ENCODE results near the gene S1PR1. TPM values are rescaled to one million over a fixed set of nuclear protein-coding genes. Genes with fewer than 3 reads are reported as not detected.
"Not testable (repeated sequence)": the region's sequence is repeated elsewhere in the genome, so short reads cannot be mapped to it uniquely, and the experiment has no call there.

S1PR1 gene
- total RNA-seq, 1 donor from 2014 or later, result 118 TPM

- no peak for DNase-seq (ENCODE audit: low spot score)
Measured at GRCh38 chr1:101219924-101220870, 16.6 kb upstream of the S1PR1 start.

GRCh38 chr1:101220906-101221305 is 15.9 kb upstream of the S1PR1 start:
- DNase-seq (ENCODE audit: low spot score), result no peak

GRCh38 chr1:101221945-101222429 is 14.8 kb upstream of the S1PR1 start:
- DNase-seq (ENCODE audit: low spot score), result no peak

GRCh38 chr1:101227837-101228236 is 9.0 kb upstream of the S1PR1 start:
- no peak for DNase-seq (ENCODE audit: low spot score)

- no peak for DNase-seq (ENCODE audit: low spot score)
Measured at GRCh38 chr1:101228424-101229134, 8.2 kb upstream of the S1PR1 start.

- DNase-seq (ENCODE audit: low spot score), result not testable (repeated sequence)
Measured at GRCh38 chr1:101232182-101232581, 4.6 kb upstream of the S1PR1 start.

GRCh38 chr1:101233495-101233894 is 3.3 kb upstream of the S1PR1 start:
- no peak for DNase-seq (ENCODE audit: low spot score)

- no peak for DNase-seq (ENCODE audit: low spot score)
Measured at GRCh38 chr1:101235216-101235695, 1.6 kb upstream of the S1PR1 start.

- DNase-seq (ENCODE audit: low spot score), result no peak
Measured at GRCh38 chr1:101235696-101236515, 913 bp upstream of the S1PR1 start.

GRCh38 chr1:101237229-101237837 is 514 bp downstream of the S1PR1 start:
- no peak for DNase-seq (ENCODE audit: low spot score)

- no peak for DNase-seq (ENCODE audit: low spot score)
Measured at GRCh38 chr1:101238031-101238628, 1.3 kb downstream of the S1PR1 start.

GRCh38 chr1:101238681-101239094 is 1.9 kb downstream of the S1PR1 start:
- DNase-seq (ENCODE audit: low spot score), result peak; percentile 95

GRCh38 chr1:101239095-101240040 is 2.5 kb downstream of the S1PR1 start:
- DNase-seq (ENCODE audit: low spot score), result no peak

- DNase-seq (ENCODE audit: low spot score), result no peak
Measured at GRCh38 chr1:101240041-101240430, 3.2 kb downstream of the S1PR1 start.

GRCh38 chr1:101241485-101242225 is 4.8 kb downstream of the S1PR1 start:
- DNase-seq (ENCODE audit: low spot score), result no peak

GRCh38 chr1:101242324-101243050 is 5.7 kb downstream of the S1PR1 start:
- no peak for DNase-seq (ENCODE audit: low spot score)

- DNase-seq (ENCODE audit: low spot score), result no peak
Measured at GRCh38 chr1:101243751-101244150, 6.9 kb downstream of the S1PR1 start.

GRCh38 chr1:101244842-101245241 is 8.0 kb downstream of the S1PR1 start:
- DNase-seq (ENCODE audit: low spot score), result no peak
